GM19099 (cell line): ENCODE measurements around the gene GEMIN7.

Source experiments
- POLR2A ChIP-seq: IDR thresholded peaks from 3 replicates; pipeline ENCODE4 v1.6.1; 2011; ENCODE audit warnings: low read depth; ENCODE audit not compliant: insufficient read length; ENCODE audit errors: extremely low read depth

The GEMIN7 gene

DNA sequence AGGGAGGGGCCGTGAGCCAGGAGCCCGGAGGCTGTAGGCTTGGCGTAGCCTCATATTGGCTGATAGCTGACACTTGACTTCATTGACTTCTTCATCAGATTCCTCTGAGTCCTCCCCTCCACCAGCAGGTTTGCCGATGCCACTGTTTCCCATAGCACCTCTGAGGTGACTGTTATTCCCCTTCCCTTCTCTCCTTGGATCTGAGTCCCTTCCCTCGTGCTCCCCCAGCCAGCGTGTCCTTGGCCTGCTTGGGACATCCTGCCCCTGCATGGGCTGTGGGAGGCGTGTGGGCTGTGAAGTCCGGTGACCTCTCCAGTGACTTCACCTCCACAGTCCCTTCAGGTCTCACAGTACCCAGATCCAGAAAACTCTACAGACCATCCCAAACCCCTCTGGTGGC lies 22.7 kb downstream of the GEMIN7 start:
- TF ChIP-seq POLR2A, result no peak

- TF ChIP-seq POLR2A, result no peak
These were observed 23.4 kb downstream of the GEMIN7 start for GRCh38 chr19:45102481-45102880.

- no peak for TF ChIP-seq POLR2A
These were observed 24.1 kb downstream of the GEMIN7 start for GRCh38 chr19:45103156-45103507.

GRCh38 chr19:45103508-45104319 lies 24.7 kb downstream of the GEMIN7 start:
- no peak for TF ChIP-seq POLR2A

DNA sequence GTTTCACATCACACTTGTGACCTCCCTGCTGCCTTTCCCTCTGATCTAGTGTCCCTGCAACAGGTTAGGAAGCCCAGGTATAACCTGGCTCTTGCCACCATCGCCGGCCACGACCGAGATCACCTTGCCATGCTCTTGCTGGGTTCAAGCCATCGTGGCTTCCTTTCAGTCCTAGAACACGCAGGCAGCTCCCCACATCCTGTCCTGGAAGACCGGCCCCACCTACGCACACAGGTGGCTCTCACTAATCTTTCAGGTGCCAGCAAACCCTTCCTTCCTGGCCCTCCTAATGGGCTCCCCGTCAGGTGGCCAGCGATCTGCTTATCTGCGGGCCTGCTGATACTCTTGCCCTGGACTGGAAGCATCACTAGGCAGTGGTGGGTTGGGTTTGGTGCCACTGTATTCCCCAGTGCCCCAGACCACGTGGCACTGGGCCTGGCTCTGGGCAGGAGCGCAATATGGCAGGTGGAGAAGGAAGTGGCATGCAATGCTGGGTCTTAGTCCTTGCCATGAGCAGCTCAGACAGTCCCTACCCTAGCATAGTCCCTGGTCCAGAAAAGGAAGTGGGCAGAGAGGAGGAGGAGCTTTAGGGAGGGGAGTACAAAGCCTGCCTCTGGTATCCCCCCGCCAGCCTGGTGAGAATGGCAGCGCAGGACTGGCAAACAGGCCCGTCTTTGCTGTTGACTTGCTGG lies 25.7 kb downstream of the GEMIN7 start:
- no peak for TF ChIP-seq POLR2A

- no peak for TF ChIP-seq POLR2A
These were observed 28.6 kb downstream of the GEMIN7 start for GRCh38 chr19:45107621-45108150.

DNA sequence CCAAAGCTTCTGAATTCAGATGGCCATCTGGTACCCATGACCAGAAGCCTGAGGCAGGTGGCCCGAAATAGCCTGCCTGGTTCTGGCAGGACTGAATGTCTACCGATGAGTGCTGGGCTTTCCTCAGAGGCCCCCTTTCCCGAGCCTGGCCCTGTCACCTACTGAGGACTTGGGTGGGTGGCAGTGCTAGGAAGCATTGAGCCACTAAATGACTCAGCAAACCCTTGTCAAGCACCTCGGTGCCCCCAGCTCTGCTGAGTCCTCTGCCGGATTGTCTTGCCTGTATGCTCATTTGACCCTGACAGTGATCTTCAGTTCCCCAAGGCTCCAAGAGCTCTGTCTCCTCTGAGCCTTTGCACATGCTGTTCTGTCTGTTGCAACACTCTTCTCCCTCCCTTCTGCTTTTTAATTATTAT lies 31.8 kb downstream of the GEMIN7 start:
- no peak for TF ChIP-seq POLR2A

- no peak for TF ChIP-seq POLR2A
These were observed 33.2 kb downstream of the GEMIN7 start for GRCh38 chr19:45112111-45112827.

GRCh38 chr19:45113628-45114027 lies 34.6 kb downstream of the GEMIN7 start:
- TF ChIP-seq POLR2A, result no peak

- no peak for TF ChIP-seq POLR2A
These were observed 35.1 kb downstream of the GEMIN7 start for GRCh38 chr19:45114116-45114515.

- TF ChIP-seq POLR2A, result no peak
These were observed 37.0 kb downstream of the GEMIN7 start for GRCh38 chr19:45115809-45116615.

GRCh38 chr19:45117167-45117594 lies 38.1 kb downstream of the GEMIN7 start:
- TF ChIP-seq POLR2A, result no peak

- no peak for TF ChIP-seq POLR2A
These were observed 38.6 kb downstream of the GEMIN7 start for GRCh38 chr19:45117671-45118070.

DNA sequence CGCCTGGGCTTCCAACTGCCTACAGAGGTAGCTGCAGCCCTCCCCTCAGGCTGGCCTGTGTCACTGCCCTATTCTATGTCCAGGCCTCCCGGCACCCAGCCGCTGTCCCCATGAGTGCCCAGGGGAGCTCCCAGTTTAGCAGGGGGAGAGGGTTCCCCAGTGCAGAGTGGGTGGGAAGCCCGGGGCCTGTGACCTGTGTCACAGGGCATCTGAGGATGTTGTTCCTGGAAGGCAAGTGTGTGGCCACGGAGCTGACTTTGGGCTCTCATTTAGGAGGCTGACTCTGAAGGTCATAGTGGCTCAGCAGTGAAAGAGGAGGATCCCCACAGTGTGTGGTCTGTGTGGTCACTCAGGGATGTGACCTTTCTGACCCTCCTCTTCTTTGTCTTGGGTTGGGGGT lies 39.0 kb downstream of the GEMIN7 start:
- no peak for TF ChIP-seq POLR2A

- TF ChIP-seq POLR2A, result no peak
These were observed 40.5 kb downstream of the GEMIN7 start for GRCh38 chr19:45119582-45119981.
